ENCODE measurements around the gene C5.

Gene C5

DNA sequence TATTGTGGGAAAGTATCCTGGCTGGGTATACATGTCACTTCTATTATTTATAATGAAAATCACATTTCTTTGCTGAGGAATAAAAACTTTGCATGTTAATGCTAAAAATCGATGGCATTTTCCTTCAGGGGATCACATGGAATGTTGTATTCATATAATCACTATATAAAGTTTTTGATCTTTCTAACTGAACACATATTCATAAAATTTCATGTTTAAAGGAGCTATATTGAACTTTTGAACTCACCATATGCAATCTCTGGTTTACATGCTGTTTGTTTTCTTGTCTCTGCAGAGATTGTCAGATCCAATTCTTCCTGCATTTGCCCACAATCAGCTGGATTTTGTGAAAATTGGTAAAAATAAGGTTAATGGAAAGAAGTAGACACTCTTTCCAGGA lies 90.1 kb downstream of the C5 start:
- DNase-seq (ENCODE audit: extremely low spot score), result no peak
- ChIA-PET POLR2A (no interaction called here), CTCF (no interaction called here)
- no peak for TF ChIP-seq L3MBTL2 (conservative IDR thresholded peaks at IDR 0.05)
- TF ChIP-seq HDGF (IDR thresholded peaks at IDR 0.05; ENCODE audit: borderline replicate concordance), result no peak
- no peak for TF ChIP-seq NFRKB (IDR thresholded peaks at IDR 0.05)
- no peak for TF ChIP-seq ELF4 (IDR thresholded peaks at IDR 0.05)
- TF ChIP-seq SUZ12 (IDR thresholded peaks at IDR 0.05), result no peak
- TF ChIP-seq LEF1 (IDR thresholded peaks at IDR 0.05; ENCODE audit: borderline replicate concordance), result no peak
- TF ChIP-seq FOXA1 (IDR thresholded peaks at IDR 0.05), result no peak
- no peak for TF ChIP-seq ARNT (IDR thresholded peaks at IDR 0.05)
- TF ChIP-seq SP1 (IDR thresholded peaks at IDR 0.05), result no peak
- TF ChIP-seq ZNF384 (IDR thresholded peaks at IDR 0.05), result no peak
- TF ChIP-seq FOXM1 (IDR thresholded peaks at IDR 0.05; ENCODE audit: borderline replicate concordance), result no peak
- TF ChIP-seq, protein P1, sequence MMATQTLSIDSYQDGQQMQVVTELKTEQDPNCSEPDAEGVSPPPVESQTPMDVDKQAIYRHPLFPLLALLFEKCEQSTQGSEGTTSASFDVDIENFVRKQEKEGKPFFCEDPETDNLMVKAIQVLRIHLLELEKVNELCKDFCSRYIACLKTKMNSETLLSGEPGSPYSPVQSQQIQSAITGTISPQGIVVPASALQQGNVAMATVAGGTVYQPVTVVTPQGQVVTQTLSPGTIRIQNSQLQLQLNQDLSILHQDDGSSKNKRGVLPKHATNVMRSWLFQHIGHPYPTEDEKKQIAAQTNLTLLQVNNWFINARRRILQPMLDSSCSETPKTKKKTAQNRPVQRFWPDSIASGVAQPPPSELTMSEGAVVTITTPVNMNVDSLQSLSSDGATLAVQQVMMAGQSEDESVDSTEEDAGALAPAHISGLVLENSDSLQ (IDR thresholded peaks at IDR 0.05), result no peak
- TF ChIP-seq FOXK2 (IDR thresholded peaks at IDR 0.05), result no peak
- TF ChIP-seq CTBP1 (IDR thresholded peaks at IDR 0.05; ENCODE audit: borderline replicate concordance), result no peak
- TF ChIP-seq TARDBP (IDR thresholded peaks at IDR 0.05), result no peak
- TF ChIP-seq BHLHE40 (IDR thresholded peaks at IDR 0.05; ENCODE audit: borderline replicate concordance), result no peak

DNA sequence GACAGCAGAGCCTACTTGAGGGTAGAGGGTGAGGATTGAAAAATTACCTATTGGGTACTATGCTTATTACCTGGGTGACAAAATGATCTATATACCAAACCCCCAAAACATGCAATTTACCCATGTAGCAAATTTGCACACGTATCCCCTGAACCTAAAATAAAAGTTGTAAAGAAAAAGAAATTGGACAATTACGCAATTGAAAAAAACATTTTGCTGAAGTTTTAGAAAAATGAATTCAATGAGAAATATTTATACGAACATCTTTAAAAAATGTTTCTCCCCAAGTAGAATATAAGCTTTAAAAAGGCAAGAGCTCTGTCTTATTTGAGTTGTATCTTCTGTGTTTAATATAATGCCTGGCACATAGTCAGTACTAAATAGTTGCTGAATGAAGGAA lies 93.2 kb downstream of the C5 start:
- ChIA-PET POLR2A (no interaction called here), CTCF (no interaction called here)
- DNase-seq (ENCODE audit: extremely low spot score), result no peak
- TF ChIP-seq ARNT (IDR thresholded peaks at IDR 0.05), result no peak
- no peak for TF ChIP-seq TARDBP (IDR thresholded peaks at IDR 0.05)
- TF ChIP-seq, protein P1 (IDR thresholded peaks at IDR 0.05), result no peak
- no peak for TF ChIP-seq BHLHE40 (IDR thresholded peaks at IDR 0.05; ENCODE audit: borderline replicate concordance)
- TF ChIP-seq ELF4 (IDR thresholded peaks at IDR 0.05), result no peak
- TF ChIP-seq SUZ12 (IDR thresholded peaks at IDR 0.05), result no peak
- no peak for TF ChIP-seq CTBP1 (IDR thresholded peaks at IDR 0.05; ENCODE audit: borderline replicate concordance)
- no peak for TF ChIP-seq SP1 (IDR thresholded peaks at IDR 0.05)
- TF ChIP-seq NFRKB (IDR thresholded peaks at IDR 0.05), result no peak
- TF ChIP-seq FOXM1 (IDR thresholded peaks at IDR 0.05; ENCODE audit: borderline replicate concordance), result no peak
- TF ChIP-seq FOXA1 (IDR thresholded peaks at IDR 0.05), result no peak
- no peak for TF ChIP-seq ZNF384 (IDR thresholded peaks at IDR 0.05)
- TF ChIP-seq LEF1 (IDR thresholded peaks at IDR 0.05; ENCODE audit: borderline replicate concordance), result no peak
- TF ChIP-seq FOXK2 (IDR thresholded peaks at IDR 0.05), result no peak
- TF ChIP-seq HDGF (IDR thresholded peaks at IDR 0.05; ENCODE audit: borderline replicate concordance), result no peak
- no peak for TF ChIP-seq L3MBTL2 (conservative IDR thresholded peaks at IDR 0.05)

DNA sequence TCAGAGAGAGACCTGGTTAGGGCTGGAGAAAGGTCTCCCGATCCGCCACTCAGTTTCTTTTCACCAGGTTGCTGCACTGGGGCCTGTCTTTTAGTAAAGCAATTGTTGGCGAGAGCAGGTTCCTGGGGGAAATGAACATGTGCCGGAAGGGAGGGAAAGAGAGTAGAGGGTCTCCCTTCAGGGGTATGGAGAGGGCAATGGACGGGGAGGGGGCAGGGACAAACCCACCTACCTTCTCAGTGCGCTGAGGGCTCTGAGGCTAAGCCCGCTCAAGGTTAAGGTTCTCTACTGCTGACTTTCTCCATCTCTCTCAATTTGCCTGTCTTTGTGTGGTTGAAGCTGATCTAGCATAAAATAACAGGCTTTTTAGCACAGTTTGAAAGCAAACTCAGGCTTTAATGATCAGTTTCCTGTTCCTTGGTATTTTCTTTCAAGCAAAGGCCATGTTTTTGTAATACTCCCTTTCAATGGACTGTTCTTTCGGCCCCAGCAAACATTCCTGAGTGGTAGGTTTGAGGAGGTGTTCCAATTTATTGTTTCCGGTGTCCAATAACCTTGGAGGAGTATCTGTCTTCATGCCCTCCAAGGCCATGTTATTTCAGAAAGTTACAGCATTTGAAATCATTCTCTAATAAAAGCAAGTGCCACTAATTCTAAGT lies 98.0 kb downstream of the C5 start:
- CTCF ChIA-PET, result no interaction called here
- no peak for TF ChIP-seq ZNF384 (IDR thresholded peaks at IDR 0.05)
- TF ChIP-seq FOXK2 (IDR thresholded peaks at IDR 0.05), result no peak
- TF ChIP-seq, protein P1 (IDR thresholded peaks at IDR 0.05), result no peak
- no peak for TF ChIP-seq SP1 (IDR thresholded peaks at IDR 0.05)
- TF ChIP-seq ELF4 (IDR thresholded peaks at IDR 0.05), result no peak
- TF ChIP-seq L3MBTL2 (conservative IDR thresholded peaks at IDR 0.05), result no peak
- TF ChIP-seq NFRKB (IDR thresholded peaks at IDR 0.05), result no peak
- TF ChIP-seq FOXA1 (IDR thresholded peaks at IDR 0.05), result no peak
- no peak for TF ChIP-seq ARNT (IDR thresholded peaks at IDR 0.05)
- TF ChIP-seq LEF1 (IDR thresholded peaks at IDR 0.05; ENCODE audit: borderline replicate concordance), result no peak
- TF ChIP-seq BHLHE40 (IDR thresholded peaks at IDR 0.05; ENCODE audit: borderline replicate concordance), result no peak
- no peak for TF ChIP-seq HDGF (IDR thresholded peaks at IDR 0.05; ENCODE audit: borderline replicate concordance)
- TF ChIP-seq FOXM1 (IDR thresholded peaks at IDR 0.05; ENCODE audit: borderline replicate concordance), result no peak
- TF ChIP-seq SUZ12 (IDR thresholded peaks at IDR 0.05), result no peak
- no peak for TF ChIP-seq CTBP1 (IDR thresholded peaks at IDR 0.05; ENCODE audit: borderline replicate concordance)
- TF ChIP-seq TARDBP (IDR thresholded peaks at IDR 0.05), result no peak
- POLR2A ChIA-PET, result no interaction called here
- DNase-seq (ENCODE audit: extremely low spot score), result no peak

- ChIA-PET CTCF (no interaction called here), POLR2A (no interaction called here)
- DNase-seq (ENCODE audit: extremely low spot score), result no peak
- TF ChIP-seq FOXM1 (IDR thresholded peaks at IDR 0.05; ENCODE audit: borderline replicate concordance) (no peak), FOXA1 (IDR thresholded peaks at IDR 0.05) (no peak), HDGF (IDR thresholded peaks at IDR 0.05; ENCODE audit: borderline replicate concordance) (no peak), L3MBTL2 (conservative IDR thresholded peaks at IDR 0.05) (no peak)
These were observed 99.4 kb downstream of the C5 start for GRCh38 chr9:120950421-120951388.

GRCh38 chr9:120949290-120949689 lies 100.8 kb downstream of the C5 start:
- ChIA-PET CTCF (no interaction called here), POLR2A (no interaction called here)
- DNase-seq (ENCODE audit: extremely low spot score), result no peak
- TF ChIP-seq ZNF384 (IDR thresholded peaks at IDR 0.05), result no peak
- no peak for TF ChIP-seq HDGF (IDR thresholded peaks at IDR 0.05; ENCODE audit: borderline replicate concordance)
- TF ChIP-seq CTBP1 (IDR thresholded peaks at IDR 0.05; ENCODE audit: borderline replicate concordance), result no peak
- no peak for TF ChIP-seq FOXA1 (IDR thresholded peaks at IDR 0.05)
- no peak for TF ChIP-seq FOXM1 (IDR thresholded peaks at IDR 0.05; ENCODE audit: borderline replicate concordance)
- TF ChIP-seq LEF1 (IDR thresholded peaks at IDR 0.05; ENCODE audit: borderline replicate concordance), result no peak
- no peak for TF ChIP-seq NFRKB (IDR thresholded peaks at IDR 0.05)
- no peak for TF ChIP-seq SP1 (IDR thresholded peaks at IDR 0.05)
- no peak for TF ChIP-seq TARDBP (IDR thresholded peaks at IDR 0.05)
- TF ChIP-seq BHLHE40 (IDR thresholded peaks at IDR 0.05; ENCODE audit: borderline replicate concordance), result no peak
- TF ChIP-seq L3MBTL2 (conservative IDR thresholded peaks at IDR 0.05), result no peak
- TF ChIP-seq SUZ12 (IDR thresholded peaks at IDR 0.05), result no peak
